HL-60/S4 treated with retinoic acid at 250 ng/mL for 4 days and 3 days (cell line): Measurements from ENCODE around the gene PSMD14.

Experiments used
- in situ Hi-C: fragments of 300-500 bp; cut with MboI; formaldehyde crosslinking; loops from 2 replicates; pipeline ENCODE4 v1.7.0; 2022; ENCODE audit warnings: low sequenced_read_pairs

PSMD14 gene

DNA sequence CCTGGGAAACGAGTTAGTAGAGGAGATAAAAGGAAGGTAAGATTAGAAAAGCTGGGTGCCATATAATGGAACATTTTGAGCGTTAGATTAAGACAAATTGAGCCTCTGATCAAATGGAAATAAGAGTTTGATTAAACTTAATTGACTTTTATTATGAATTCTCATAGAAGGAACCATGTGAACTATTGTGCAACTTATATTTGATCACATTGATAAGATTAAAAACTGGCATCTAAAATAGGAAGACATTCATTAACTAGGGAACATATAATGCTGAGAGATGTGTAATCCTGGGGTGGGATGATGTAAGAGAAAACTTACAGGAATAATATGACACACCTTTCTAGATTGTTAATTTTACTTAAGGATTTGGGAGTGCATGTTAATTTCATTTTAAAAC is 130.4 kb downstream of the PSMD14 start:
- in situ Hi-C loops = no loop called here

GRCh38 chr2:161445097-161445496 is 136.9 kb downstream of the PSMD14 start:
- in situ Hi-C loops = no loop called here

GRCh38 chr2:161448431-161448830 is 140.2 kb downstream of the PSMD14 start:
- in situ Hi-C loops = no loop called here
